ENCODE data around the gene CALCOCO2. TPM values are rescaled to one million over a fixed set of nuclear protein-coding genes. Genes with fewer than 3 reads are reported as not detected.

CALCOCO2 gene
- total RNA-seq, 1 donor from 2014 or later: 115 TPM

DNA sequence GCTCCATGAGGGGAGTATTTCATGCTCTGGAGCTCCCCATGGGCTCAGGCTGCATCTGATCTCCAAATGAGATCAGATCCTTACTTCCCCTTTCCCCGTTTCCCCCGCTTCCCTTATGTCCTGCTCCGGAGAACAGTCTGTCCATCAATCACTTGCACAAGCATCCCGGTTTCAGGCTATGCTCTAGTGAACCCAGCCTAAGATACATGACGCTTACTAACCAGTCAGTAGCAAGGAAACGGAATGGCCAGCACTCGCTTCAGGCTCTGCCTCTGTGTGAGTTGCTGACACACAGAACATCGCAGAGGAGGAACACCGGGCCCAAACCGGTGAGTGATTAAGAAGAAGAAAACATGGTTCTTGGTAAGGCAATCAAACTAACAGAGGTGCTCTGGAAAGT is 52.3 kb downstream of the CALCOCO2 start:
- intact Hi-C loops (cut with micrococcal nuclease): no loop called here
- H3K4me3 Mint-ChIP-seq: no peak overlapping the region

DNA sequence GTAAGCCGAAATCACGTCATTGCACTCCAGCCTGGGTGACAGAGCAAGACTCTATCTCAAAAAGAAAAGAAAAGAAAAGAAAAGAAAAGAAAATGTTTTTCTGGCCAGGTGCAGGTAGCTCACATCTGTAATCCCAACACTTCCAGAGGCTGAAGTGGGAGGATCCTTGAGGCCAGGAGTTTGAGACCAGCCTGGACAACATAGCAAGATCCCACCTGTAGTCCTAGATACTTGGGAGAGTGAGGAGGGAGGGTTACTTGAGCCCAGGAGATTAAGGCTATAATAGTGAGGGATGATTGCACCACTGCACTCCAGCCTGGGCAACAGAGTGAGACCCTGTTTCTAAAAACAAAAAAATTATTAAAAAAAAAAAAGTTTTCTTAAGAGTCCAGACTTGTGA is 59.3 kb downstream of the CALCOCO2 start:
- TF ChIP-seq, protein P1, sequence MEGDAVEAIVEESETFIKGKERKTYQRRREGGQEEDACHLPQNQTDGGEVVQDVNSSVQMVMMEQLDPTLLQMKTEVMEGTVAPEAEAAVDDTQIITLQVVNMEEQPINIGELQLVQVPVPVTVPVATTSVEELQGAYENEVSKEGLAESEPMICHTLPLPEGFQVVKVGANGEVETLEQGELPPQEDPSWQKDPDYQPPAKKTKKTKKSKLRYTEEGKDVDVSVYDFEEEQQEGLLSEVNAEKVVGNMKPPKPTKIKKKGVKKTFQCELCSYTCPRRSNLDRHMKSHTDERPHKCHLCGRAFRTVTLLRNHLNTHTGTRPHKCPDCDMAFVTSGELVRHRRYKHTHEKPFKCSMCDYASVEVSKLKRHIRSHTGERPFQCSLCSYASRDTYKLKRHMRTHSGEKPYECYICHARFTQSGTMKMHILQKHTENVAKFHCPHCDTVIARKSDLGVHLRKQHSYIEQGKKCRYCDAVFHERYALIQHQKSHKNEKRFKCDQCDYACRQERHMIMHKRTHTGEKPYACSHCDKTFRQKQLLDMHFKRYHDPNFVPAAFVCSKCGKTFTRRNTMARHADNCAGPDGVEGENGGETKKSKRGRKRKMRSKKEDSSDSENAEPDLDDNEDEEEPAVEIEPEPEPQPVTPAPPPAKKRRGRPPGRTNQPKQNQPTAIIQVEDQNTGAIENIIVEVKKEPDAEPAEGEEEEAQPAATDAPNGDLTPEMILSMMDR (IDR thresholded peaks at IDR 0.05): no peak
- no peak overlapping the region for H3K4me3 Mint-ChIP-seq
- H3K36me3 Mint-ChIP-seq (ENCODE audit: low read depth): peaks cover 19% of the 10 kb centered on the region
- intact Hi-C loops (cut with micrococcal nuclease): loop anchor here (5.0 kb wide), 1 partner anchor 788 kb away; the partner anchor contains the start of gene CBX1
- no peak overlapping the region for H3K27ac Mint-ChIP-seq
- no peaks in the 10 kb centered on the region for H3K9me3 Mint-ChIP-seq
- ATAC-seq (ENCODE audit: low read depth): no peak
- ChIA-PET POLR2A (no interaction called here), CTCF (no interaction called here)
- DNase-seq: no peak
- peaks cover 34% of the 10 kb centered on the region for H3K4me1 Mint-ChIP-seq
- H3K27me3 Mint-ChIP-seq: no peaks in the 10 kb centered on the region

More for the DNA sequence above, 52.3 kb downstream of the CALCOCO2 start:
- ATAC-seq (ENCODE audit: low read depth): no peak
- POLR2A ChIA-PET: interaction anchor here (0.9 kb wide), 1 partner anchor 10 kb away, joined by 13 read pairs; the partner anchor contains the start of gene ATP5MC1
- Mint-ChIP-seq H3K27me3 (no peaks in the 10 kb centered on the region), H3K4me1 (peaks cover 8% of the 10 kb centered on the region), H3K9me3 (no peaks in the 10 kb centered on the region), H3K27ac (no peak overlapping the region), H3K36me3 (ENCODE audit: low read depth) (no peaks in the 10 kb centered on the region)
- TF ChIP-seq, protein P1 (IDR thresholded peaks at IDR 0.05): no peak
- CTCF ChIA-PET: interaction anchor here (2.4 to 8.7 kb wide), 3 partner anchors 73 to 205 kb away, joined by 8 to 379 read pairs (median 21); partner anchors contain the start of gene TTLL6
- no peak for DNase-seq

DNA sequence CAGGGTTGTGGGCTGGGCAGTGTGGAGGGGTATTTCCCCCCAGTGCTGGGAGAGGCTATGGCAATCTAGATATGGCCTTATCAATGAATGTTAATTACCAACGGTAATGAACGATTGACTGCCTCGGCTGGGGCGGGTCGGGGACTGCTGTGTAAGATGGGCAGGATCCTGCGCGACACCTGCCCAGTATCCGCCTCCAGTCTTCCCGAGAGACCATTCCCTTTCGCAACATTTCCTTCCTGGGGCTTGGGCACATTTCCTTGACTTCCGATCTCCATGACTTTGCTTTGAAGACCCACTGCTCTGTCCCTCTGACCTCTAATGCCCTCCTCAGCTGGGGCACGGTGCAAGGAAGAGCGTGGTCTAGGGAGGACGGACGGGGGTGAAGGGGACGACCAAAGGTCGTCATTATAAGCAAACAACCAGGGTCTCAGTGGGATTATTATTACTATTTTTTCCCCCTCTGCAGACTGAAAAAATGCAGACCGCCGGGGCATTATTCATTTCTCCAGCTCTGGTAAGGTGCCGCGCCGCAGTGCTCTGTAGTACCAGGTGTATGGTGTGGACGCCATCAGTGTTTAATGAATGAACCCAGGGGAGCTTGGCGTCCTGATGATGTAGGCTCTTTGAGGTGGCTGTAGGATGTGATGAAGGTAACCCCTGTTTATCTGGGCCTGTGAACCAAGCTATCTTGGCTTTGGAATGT is 62.3 kb downstream of the CALCOCO2 start:
- TF ChIP-seq, protein P1 (IDR thresholded peaks at IDR 0.05): no peak
- ATAC-seq (ENCODE audit: low read depth) (no peak), DNase-seq (no peak)
- CTCF ChIA-PET: interaction anchor here (0.8 to 3.0 kb wide), 6 partner anchors 9 to 139 kb away, joined by 3 to 16 read pairs (median 7); no protein-coding TSS in a partner anchor
- no peaks in the 10 kb centered on the region for H3K27me3 Mint-ChIP-seq
- POLR2A ChIA-PET: interaction anchor here (0.6 to 4.5 kb wide), 15 partner anchors 9 to 1242 kb away, joined by 3 to 103 read pairs (median 4); partner anchors contain the start of genes NFE2L1, SLC35B1, SNF8 and UBE2Z
- intact Hi-C loops (cut with micrococcal nuclease): loop anchor here (1.0 to 5.0 kb wide), 6 partner anchors 15 to 845 kb away; partner anchors contain the start of genes CALCOCO2, CBX1, NFE2L1 and SNF8
- peaks cover 45% of the 10 kb centered on the region for H3K36me3 Mint-ChIP-seq (ENCODE audit: low read depth)
- H3K9me3 Mint-ChIP-seq: no peaks in the 10 kb centered on the region
- H3K27ac Mint-ChIP-seq: peak overlapping the region; percentile 94
- peak overlapping the region; percentile 94 for H3K4me3 Mint-ChIP-seq
- H3K4me1 Mint-ChIP-seq: peaks cover 34% of the 10 kb centered on the region

DNA sequence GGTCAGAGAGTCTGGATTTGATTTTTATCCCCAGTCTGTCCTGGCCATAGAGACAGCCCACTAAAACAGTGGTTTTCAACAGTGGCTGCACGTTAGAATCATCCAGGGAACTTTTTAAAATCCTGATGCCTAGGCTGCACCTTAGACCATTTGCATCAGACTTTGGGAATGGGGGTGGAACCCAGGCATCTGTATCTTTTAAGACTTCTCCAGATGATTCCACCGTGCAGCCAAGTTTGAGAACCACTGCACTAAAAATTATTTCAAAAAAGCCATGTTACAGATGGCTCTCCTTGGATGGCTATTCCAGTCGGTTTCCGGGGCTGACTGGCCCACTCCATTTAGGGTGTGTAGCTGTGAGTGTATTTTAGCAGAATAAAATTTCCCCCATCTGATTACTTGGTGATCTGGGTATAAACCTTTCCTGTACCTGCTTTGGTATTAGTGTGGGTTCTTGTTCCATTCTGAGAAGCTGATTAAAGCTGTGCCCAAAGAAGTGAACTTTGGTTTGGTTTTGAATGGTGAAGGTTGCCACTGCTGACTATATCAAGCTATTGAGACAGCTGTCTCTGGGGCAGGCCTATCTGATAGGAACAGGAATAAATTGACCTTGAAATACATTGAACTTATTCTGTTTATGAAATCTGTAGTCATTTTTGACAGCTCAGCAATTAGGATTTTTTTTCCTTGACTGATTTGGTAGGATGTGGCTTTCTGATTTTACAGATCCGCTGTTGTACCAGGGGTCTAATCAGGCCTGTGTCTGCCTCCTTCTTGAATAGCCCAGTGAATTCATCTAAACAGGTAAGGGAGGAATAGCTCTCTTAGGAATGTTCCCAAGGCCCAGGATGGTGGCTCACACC is 63.0 kb downstream of the CALCOCO2 start:
- Mint-ChIP-seq H3K9me3 (no peaks in the 10 kb centered on the region), H3K4me1 (peaks cover 34% of the 10 kb centered on the region), H3K36me3 (ENCODE audit: low read depth) (peaks cover 50% of the 10 kb centered on the region), H3K27ac (peak overlapping the region; percentile 94), H3K27me3 (no peaks in the 10 kb centered on the region), H3K4me3 (peak overlapping the region; percentile 94)
- ChIA-PET POLR2A (interaction anchor here (1.3 to 4.5 kb wide), 5 partner anchors 10 to 51 kb away, joined by 13 to 103 read pairs (median 42); partner anchors contain the start of genes SNF8 and UBE2Z), CTCF (interaction anchor here (1.1 to 3.0 kb wide), 5 partner anchors 10 to 79 kb away, joined by 3 to 16 read pairs (median 11); no protein-coding TSS in a partner anchor)
- ATAC-seq (ENCODE audit: low read depth): no peak
- TF ChIP-seq, protein P1 (IDR thresholded peaks at IDR 0.05): no peak
- intact Hi-C loops (cut with micrococcal nuclease): loop anchor here (2.0 to 5.0 kb wide), 2 partner anchors 299 to 792 kb away; partner anchors contain the start of gene CBX1
- DNase-seq: no peak
